Choroid plexus epithelial cell (primary cell): ENCODE results near the gene MMP7.

ENCODE experiments used
- DNase-seq: peaks from one replicate; pipeline ENCODE4 v3.0.0-alpha.2; 2010; ENCODE audit warnings: low read depth
- H3K4me3 ChIP-seq: 2 replicates; pipeline ENCODE4 v1.5.1; 2011; ENCODE audit warnings: low read depth, mild to moderate bottlenecking, control low read depth, low read length, moderate library complexity
- CTCF ChIP-seq: conservative IDR thresholded peaks from 2 replicates; pipeline ENCODE4 v1.5.1; 2011; ENCODE audit warnings: low read depth, mild to moderate bottlenecking, control low read depth, inconsistent platforms, low read length, moderate library complexity

Gene MMP7

GRCh38 chr11:102478673-102479299, 51.8 kb downstream of the MMP7 start:
- no peak for DNase-seq
- no peak for TF ChIP-seq CTCF
- no peak overlapping the region for H3K4me3 ChIP-seq

- no peak overlapping the region for H3K4me3 ChIP-seq
- peak; percentile 53 for DNase-seq
- no peak for TF ChIP-seq CTCF
Measured at GRCh38 chr11:102476812-102477211, 53.7 kb downstream of the MMP7 start.

GRCh38 chr11:102476069-102476468, 54.5 kb downstream of the MMP7 start:
- no peak for TF ChIP-seq CTCF
- H3K4me3 ChIP-seq, result no peak overlapping the region
- peak; percentile 61 for DNase-seq

- DNase-seq, result no peak
- TF ChIP-seq CTCF, result no peak
- H3K4me3 ChIP-seq, result no peak overlapping the region
Measured at GRCh38 chr11:102473543-102473942, 57.0 kb downstream of the MMP7 start.

GRCh38 chr11:102472127-102472526, 58.4 kb downstream of the MMP7 start:
- TF ChIP-seq CTCF, result no peak
- H3K4me3 ChIP-seq, result no peak overlapping the region
- DNase-seq, result no peak

- DNase-seq, result no peak
- no peak overlapping the region for H3K4me3 ChIP-seq
- no peak for TF ChIP-seq CTCF
Measured at GRCh38 chr11:102471474-102471873, 59.1 kb downstream of the MMP7 start.
